ENCODE data around the gene CPAMD8.

GRCh38 chr19:16897856-16898161 is 128.8 kb downstream of the CPAMD8 start:
- TF ChIP-seq CTCF (IDR thresholded peaks at IDR 0.05) (no peak), POLR2A (IDR thresholded peaks at IDR 0.05) (peak in 1 of 2 donors; percentile 16)

Measured in adrenal gland (tissue), 5 donors.